ENCODE data around the gene PSMC3IP.

DNA sequence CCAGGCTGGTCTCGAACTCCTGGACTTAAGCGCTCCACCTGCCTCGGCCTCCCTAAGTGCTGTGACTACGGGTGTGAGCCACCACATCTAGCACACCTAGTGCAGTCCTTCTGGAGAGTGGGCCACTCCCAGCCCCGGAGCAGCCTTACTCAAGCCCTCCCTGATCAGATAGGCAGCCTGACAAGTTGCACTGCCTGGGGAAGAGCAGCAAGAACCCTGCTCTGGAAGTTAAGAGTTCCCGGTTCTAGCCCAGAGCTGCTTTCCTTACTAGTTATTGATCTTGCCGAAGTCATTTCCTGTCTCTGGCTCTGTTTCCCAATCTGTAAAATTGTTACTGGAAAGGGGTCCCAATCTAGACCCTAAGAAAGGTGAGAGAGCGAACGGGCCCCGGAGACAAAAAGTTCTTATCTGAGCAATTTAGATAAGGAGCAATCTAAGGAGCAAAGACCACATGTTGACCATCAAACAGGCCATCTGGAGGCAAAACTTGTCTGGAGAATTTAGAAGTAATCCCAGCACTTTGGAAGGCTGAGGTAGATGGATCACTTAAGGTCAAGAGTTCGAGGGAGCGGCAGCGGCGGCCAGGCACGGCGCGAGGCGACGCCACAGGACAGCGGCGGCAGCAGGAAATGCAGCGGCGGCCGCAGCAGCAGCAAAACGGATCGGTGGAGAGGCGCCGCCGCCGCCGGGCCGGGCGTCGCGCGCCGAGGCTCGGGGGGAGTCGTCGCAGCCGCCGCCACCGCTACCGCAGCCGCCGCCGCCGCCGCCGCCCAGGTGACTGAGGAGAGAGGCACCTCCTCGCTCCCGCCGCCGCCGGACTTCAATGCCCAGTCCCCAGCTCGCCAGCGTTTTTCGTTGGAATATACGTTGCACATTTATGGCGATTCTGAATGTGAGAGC is 45.8 kb downstream of the PSMC3IP start:
- TF ChIP-seq, protein P1, sequence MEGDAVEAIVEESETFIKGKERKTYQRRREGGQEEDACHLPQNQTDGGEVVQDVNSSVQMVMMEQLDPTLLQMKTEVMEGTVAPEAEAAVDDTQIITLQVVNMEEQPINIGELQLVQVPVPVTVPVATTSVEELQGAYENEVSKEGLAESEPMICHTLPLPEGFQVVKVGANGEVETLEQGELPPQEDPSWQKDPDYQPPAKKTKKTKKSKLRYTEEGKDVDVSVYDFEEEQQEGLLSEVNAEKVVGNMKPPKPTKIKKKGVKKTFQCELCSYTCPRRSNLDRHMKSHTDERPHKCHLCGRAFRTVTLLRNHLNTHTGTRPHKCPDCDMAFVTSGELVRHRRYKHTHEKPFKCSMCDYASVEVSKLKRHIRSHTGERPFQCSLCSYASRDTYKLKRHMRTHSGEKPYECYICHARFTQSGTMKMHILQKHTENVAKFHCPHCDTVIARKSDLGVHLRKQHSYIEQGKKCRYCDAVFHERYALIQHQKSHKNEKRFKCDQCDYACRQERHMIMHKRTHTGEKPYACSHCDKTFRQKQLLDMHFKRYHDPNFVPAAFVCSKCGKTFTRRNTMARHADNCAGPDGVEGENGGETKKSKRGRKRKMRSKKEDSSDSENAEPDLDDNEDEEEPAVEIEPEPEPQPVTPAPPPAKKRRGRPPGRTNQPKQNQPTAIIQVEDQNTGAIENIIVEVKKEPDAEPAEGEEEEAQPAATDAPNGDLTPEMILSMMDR (IDR thresholded peaks at IDR 0.05): peak; percentile 38 to 76 (median 65)
- no peak for TF ChIP-seq POLR2A (IDR thresholded peaks at IDR 0.05; ENCODE audit: low read depth)

All from esophagus muscularis mucosa (tissue), 3 donors.